Tibial nerve (tissue), 4 donors: ENCODE measurements around the gene ZPR1. TPM values are rescaled to one million over a fixed set of nuclear protein-coding genes. Genes with fewer than 3 reads are reported as not detected.

Source experiments
- DNase-seq, 2 donors: peaks; one replicate each; pipeline ENCODE4 v3.0.0-alpha.2; 2019; ENCODE audit warnings: low spot score in 2 of 2
- H3K27ac ChIP-seq, 4 donors: fragments of 200-600 bp; sonication (generic) in 3 of 4; one replicate each; pipeline ENCODE4 v1.5.1; 2017 to 2019; ENCODE audit warnings: mild to moderate bottlenecking in 1 of 4
- H3K27me3 ChIP-seq, 2 donors: fragments of 200-600 bp; sonication (generic) in 1 of 2; one replicate each; pipeline versions ENCODE4 v1.5.1 to v1.6.0; 2017 to 2019
- H3K36me3 ChIP-seq, 3 donors: fragments of 200-600 bp; sonication (generic); one replicate each; pipeline ENCODE4 v1.5.1; 2018 to 2019
- H3K4me1 ChIP-seq, 4 donors: fragments of 200-600 bp; sonication (generic) in 3 of 4; one replicate each; pipeline ENCODE4 v1.5.1; 2017 to 2019
- H3K4me3 ChIP-seq, 4 donors: fragments of 200-600 bp; sonication (generic) in 3 of 4; one replicate each; pipeline ENCODE4 v1.5.1; 2017 to 2019; ENCODE audit warnings: mild to moderate bottlenecking in 1 of 4, moderate library complexity in 1 of 4
- H3K9me3 ChIP-seq, 4 donors: fragments of 200-600 bp; sonication (generic) in 3 of 4; one replicate each; pipeline ENCODE4 v1.5.1; 2017 to 2019
- EP300 ChIP-seq, 2 donors: sonication (generic); formaldehyde crosslinking; IDR thresholded peaks; one replicate each; pipeline ENCODE4 v1.6.1; 2017; ENCODE audit warnings: antibody characterized with exemption in 2 of 2, mild to moderate bottlenecking in 1 of 2
- POLR2A ChIP-seq, 2 donors: fragments of 450-650 bp; IDR thresholded peaks; one replicate each; pipeline ENCODE4 v1.6.1; 2017; ENCODE audit warnings: antibody characterized with exemption in 2 of 2, mild to moderate bottlenecking in 2 of 2, moderate library complexity in 2 of 2
- WGBS, 2 donors: methylation state at CpG; one replicate each; pipeline ENCODE4 v1.1.5; 2018; 5-methylcytosine and 5-hydroxymethylcytosine counted together
- total RNA-seq, 4 donors: library from RNA; depleted of rRNA; stranded (reverse); fragments of >200 nt; gene quantifications; one replicate each; pipeline ENCODE4 v1.1.0, GENCODE V29; 2016
- TF ChIP-seq, protein P1 (sequence below), 5 experiments: fragments of 200-600 bp in 3 of 5; fragments of 450-650 bp in 2 of 5; sonication (generic) in 3 of 5; IDR thresholded peaks; one replicate each; pipeline ENCODE4 v1.5.1; 2016 to 2019; ENCODE audit warnings: antibody characterized with exemption in 5 of 5, mild to moderate bottlenecking in 3 of 5, moderate library complexity in 2 of 5

The ZPR1 gene
- total RNA-seq, 4 donors from 2014 or later, result 11.4 to 28.5 (median 23.8) TPM

DNA sequence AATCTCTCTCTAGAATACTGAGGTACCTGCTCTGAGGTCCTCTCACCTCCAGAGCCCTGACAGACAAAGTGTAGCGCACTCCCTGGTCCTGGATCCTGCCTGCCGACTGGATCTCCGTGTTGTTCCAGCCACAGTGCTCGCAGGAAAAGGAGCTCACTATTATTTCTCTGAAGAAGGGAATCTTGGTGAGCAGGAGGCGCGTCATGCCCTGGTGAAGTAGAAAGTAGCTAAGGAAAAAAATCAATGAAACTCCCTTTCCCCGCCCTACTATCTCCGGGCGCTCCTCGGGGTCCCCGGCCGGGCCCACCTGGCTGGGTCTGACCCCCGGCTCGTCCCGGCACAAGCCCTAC is 412 bp downstream of the ZPR1 start:
- Histone ChIP-seq H3K27me3 (no peaks in the 10 kb centered on the region), H3K36me3 (peaks cover 8 to 44% (median 27%) of the 10 kb centered on the region in 3 donors), H3K27ac (peak overlapping the region; percentile 55 to 91 (median 82)), H3K9me3 (no peaks in the 10 kb centered on the region), H3K4me1 (peaks cover 0 to 32% (median 16%) of the 10 kb centered on the region in 4 donors), H3K4me3 (peak overlapping the region; percentile 67 to 99 (median 92))
- TF ChIP-seq POLR2A (IDR thresholded peaks at IDR 0.05) (no peak), EP300 (IDR thresholded peaks at IDR 0.05) (no peak)
- TF ChIP-seq, protein P1, sequence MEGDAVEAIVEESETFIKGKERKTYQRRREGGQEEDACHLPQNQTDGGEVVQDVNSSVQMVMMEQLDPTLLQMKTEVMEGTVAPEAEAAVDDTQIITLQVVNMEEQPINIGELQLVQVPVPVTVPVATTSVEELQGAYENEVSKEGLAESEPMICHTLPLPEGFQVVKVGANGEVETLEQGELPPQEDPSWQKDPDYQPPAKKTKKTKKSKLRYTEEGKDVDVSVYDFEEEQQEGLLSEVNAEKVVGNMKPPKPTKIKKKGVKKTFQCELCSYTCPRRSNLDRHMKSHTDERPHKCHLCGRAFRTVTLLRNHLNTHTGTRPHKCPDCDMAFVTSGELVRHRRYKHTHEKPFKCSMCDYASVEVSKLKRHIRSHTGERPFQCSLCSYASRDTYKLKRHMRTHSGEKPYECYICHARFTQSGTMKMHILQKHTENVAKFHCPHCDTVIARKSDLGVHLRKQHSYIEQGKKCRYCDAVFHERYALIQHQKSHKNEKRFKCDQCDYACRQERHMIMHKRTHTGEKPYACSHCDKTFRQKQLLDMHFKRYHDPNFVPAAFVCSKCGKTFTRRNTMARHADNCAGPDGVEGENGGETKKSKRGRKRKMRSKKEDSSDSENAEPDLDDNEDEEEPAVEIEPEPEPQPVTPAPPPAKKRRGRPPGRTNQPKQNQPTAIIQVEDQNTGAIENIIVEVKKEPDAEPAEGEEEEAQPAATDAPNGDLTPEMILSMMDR (IDR thresholded peaks at IDR 0.05), result no peak
- DNase-seq, result no peak
- 0 to 2% methylated on average over 15 of the region's 15 CpGs for WGBS, 2 donors

- TF ChIP-seq, protein P1 (IDR thresholded peaks at IDR 0.05), result no peak
- TF ChIP-seq POLR2A (IDR thresholded peaks at IDR 0.05) (no peak), EP300 (IDR thresholded peaks at IDR 0.05) (no peak)
- peak overlapping the region; percentile 67 to 99 (median 92) for H3K4me3 ChIP-seq
- peaks cover 8 to 48% (median 31%) of the 10 kb centered on the region in 3 donors for H3K36me3 ChIP-seq
- peak overlapping the region in 3 of 4 donors; percentile 75 to 91 (median 90) for H3K27ac ChIP-seq
- H3K4me1 ChIP-seq, result peaks cover 0 to 32% (median 16%) of the 10 kb centered on the region in 4 donors
- 57 to 65% methylated on average over 5 of the region's 5 CpGs for WGBS, 2 donors
- no peaks in the 10 kb centered on the region for H3K27me3 ChIP-seq
- DNase-seq, result no peak
- no peaks in the 10 kb centered on the region for H3K9me3 ChIP-seq
These were observed 857 bp downstream of the ZPR1 start for GRCh38 chr11:116786966-116787365.

GRCh38 chr11:116786326-116786725 is 1.5 kb downstream of the ZPR1 start:
- Histone ChIP-seq H3K9me3 (no peaks in the 10 kb centered on the region), H3K27ac (no peak overlapping the region), H3K36me3 (peaks cover 8 to 54% (median 35%) of the 10 kb centered on the region in 3 donors), H3K4me1 (peaks cover 0 to 29% (median 14%) of the 10 kb centered on the region in 4 donors), H3K4me3 (no peak overlapping the region), H3K27me3 (no peaks in the 10 kb centered on the region)
- 85 to 94% methylated on average over 2 of the region's 2 CpGs for WGBS, 2 donors
- no peak for DNase-seq
- TF ChIP-seq EP300 (IDR thresholded peaks at IDR 0.05) (no peak), POLR2A (IDR thresholded peaks at IDR 0.05) (no peak)
- TF ChIP-seq, protein P1 (IDR thresholded peaks at IDR 0.05), result no peak

GRCh38 chr11:116782728-116783127 is 5.1 kb downstream of the ZPR1 start:
- 88 to 97% methylated on average over 4 of the region's 4 CpGs for WGBS, 2 donors
- no peak for DNase-seq
- Histone ChIP-seq H3K4me1 (peaks cover 0 to 15% (median 10%) of the 10 kb centered on the region in 4 donors), H3K27ac (no peak overlapping the region), H3K4me3 (no peak overlapping the region), H3K9me3 (no peaks in the 10 kb centered on the region), H3K36me3 (peaks cover 8 to 89% (median 59%) of the 10 kb centered on the region in 3 donors), H3K27me3 (no peaks in the 10 kb centered on the region)
- TF ChIP-seq EP300 (IDR thresholded peaks at IDR 0.05) (no peak), POLR2A (IDR thresholded peaks at IDR 0.05) (no peak)
- TF ChIP-seq, protein P1 (IDR thresholded peaks at IDR 0.05), result no peak

GRCh38 chr11:116778556-116778955 is 9.3 kb downstream of the ZPR1 start:
- Histone ChIP-seq H3K27ac (no peak overlapping the region), H3K36me3 (peaks cover 3 to 78% (median 43%) of the 10 kb centered on the region in 3 donors), H3K4me1 (peaks cover 0 to 5% (median 4%) of the 10 kb centered on the region in 4 donors), H3K4me3 (no peak overlapping the region), H3K9me3 (no peaks in the 10 kb centered on the region), H3K27me3 (no peaks in the 10 kb centered on the region)
- WGBS, 2 donors, result 92 to 93% methylated on average over 4 of the region's 4 CpGs
- TF ChIP-seq, protein P1 (IDR thresholded peaks at IDR 0.05), result no peak
- TF ChIP-seq POLR2A (IDR thresholded peaks at IDR 0.05) (no peak), EP300 (IDR thresholded peaks at IDR 0.05) (no peak)
- no peak for DNase-seq
